Measurements from ENCODE around the gene TSEN34.
A peak's percentile ranks its signal among the peaks of the same experiment; 100 is the strongest.
"Not testable (repeated sequence)": the region's sequence is repeated elsewhere in the genome, so short reads cannot be mapped to it uniquely, and the experiment has no call there.

The TSEN34 gene

GRCh38 chr19:54179921-54180461 is 11.1 kb upstream of the TSEN34 start:
- H3K9me3 Mint-ChIP-seq = no peaks in the 10 kb centered on the region
- peak overlapping the region; percentile 42 to 65 (median 57) for H3K27ac Mint-ChIP-seq
- peaks cover 28% of the 10 kb centered on the region for H3K36me3 Mint-ChIP-seq (ENCODE audit: low read depth)
- peaks cover 10% of the 10 kb centered on the region for H3K4me1 Mint-ChIP-seq
- H3K4me3 Mint-ChIP-seq = no peak overlapping the region
- peak; percentile 56 to 71 (median 64) for TF ChIP-seq CTCF (IDR thresholded peaks at IDR 0.05; ENCODE audit: unreplicated experiment in 3 of 3)
- no peaks in the 10 kb centered on the region for H3K27me3 Mint-ChIP-seq (ENCODE audit: low read depth)

GRCh38 chr19:54180691-54181091 is 10.4 kb upstream of the TSEN34 start:
- Mint-ChIP-seq H3K4me1 (peaks cover 10% of the 10 kb centered on the region), H3K9me3 (no peaks in the 10 kb centered on the region), H3K27me3 (ENCODE audit: low read depth) (no peaks in the 10 kb centered on the region), H3K4me3 (no peak overlapping the region), H3K36me3 (ENCODE audit: low read depth) (peaks cover 29% of the 10 kb centered on the region), H3K27ac (no peak overlapping the region)
- no peak for TF ChIP-seq CTCF (IDR thresholded peaks at IDR 0.05; ENCODE audit: unreplicated experiment in 3 of 3)

GRCh38 chr19:54181894-54182293 is 9.2 kb upstream of the TSEN34 start:
- not testable (repeated sequence) for H3K27ac Mint-ChIP-seq; H3K4me3 Mint-ChIP-seq; H3K27me3 Mint-ChIP-seq (ENCODE audit: low read depth); H3K4me1 Mint-ChIP-seq; H3K9me3 Mint-ChIP-seq
- peaks cover 35% of the 10 kb centered on the region for H3K36me3 Mint-ChIP-seq (ENCODE audit: low read depth)

- no peak for TF ChIP-seq CTCF (IDR thresholded peaks at IDR 0.05; ENCODE audit: unreplicated experiment in 3 of 3)
- Mint-ChIP-seq H3K27ac (no peak overlapping the region), H3K4me3 (no peak overlapping the region), H3K9me3 (no peaks in the 10 kb centered on the region), H3K27me3 (ENCODE audit: low read depth) (peaks cover 3% of the 10 kb centered on the region), H3K4me1 (peaks cover 18% of the 10 kb centered on the region), H3K36me3 (ENCODE audit: low read depth) (peaks cover 33% of the 10 kb centered on the region)
These were observed 7.7 kb upstream of the TSEN34 start for GRCh38 chr19:54183431-54183830.

GRCh38 chr19:54186351-54186750 is 4.8 kb upstream of the TSEN34 start:
- Mint-ChIP-seq H3K4me1 (peaks cover 13% of the 10 kb centered on the region), H3K4me3 (peak overlapping the region; percentile 26 to 95 (median 91)), H3K9me3 (no peaks in the 10 kb centered on the region), H3K36me3 (ENCODE audit: low read depth) (peaks cover 28% of the 10 kb centered on the region), H3K27me3 (ENCODE audit: low read depth) (peaks cover 3% of the 10 kb centered on the region), H3K27ac (peak overlapping the region in 2 of 3 experiments; percentile 69 to 87)
- TF ChIP-seq CTCF (IDR thresholded peaks at IDR 0.05; ENCODE audit: unreplicated experiment in 3 of 3) = no peak

GRCh38 chr19:54186934-54187381 is 4.2 kb upstream of the TSEN34 start:
- Mint-ChIP-seq H3K4me1 (peaks cover 19% of the 10 kb centered on the region), H3K4me3 (peak overlapping the region; percentile 91 to 95 (median 93)), H3K9me3 (no peaks in the 10 kb centered on the region), H3K36me3 (ENCODE audit: low read depth) (peaks cover 31% of the 10 kb centered on the region), H3K27me3 (ENCODE audit: low read depth) (peaks cover 3% of the 10 kb centered on the region), H3K27ac (peak overlapping the region; percentile 66 to 87 (median 69))
- TF ChIP-seq CTCF (IDR thresholded peaks at IDR 0.05; ENCODE audit: unreplicated experiment in 3 of 3) = no peak

All from nephron (organoid).